Measurements from ENCODE around the gene OR10R2.
"Not testable (repeated sequence)": the region's sequence is repeated elsewhere in the genome, so short reads cannot be mapped to it uniquely, and the experiment has no call there.

Gene OR10R2, protein sequence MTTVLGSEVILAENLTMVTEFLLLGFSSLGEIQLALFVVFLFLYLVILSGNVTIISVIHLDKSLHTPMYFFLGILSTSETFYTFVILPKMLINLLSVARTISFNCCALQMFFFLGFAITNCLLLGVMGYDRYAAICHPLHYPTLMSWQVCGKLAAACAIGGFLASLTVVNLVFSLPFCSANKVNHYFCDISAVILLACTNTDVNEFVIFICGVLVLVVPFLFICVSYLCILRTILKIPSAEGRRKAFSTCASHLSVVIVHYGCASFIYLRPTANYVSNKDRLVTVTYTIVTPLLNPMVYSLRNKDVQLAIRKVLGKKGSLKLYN
- 0 reads per million in 2 experiments for total RNA-seq

DNA sequence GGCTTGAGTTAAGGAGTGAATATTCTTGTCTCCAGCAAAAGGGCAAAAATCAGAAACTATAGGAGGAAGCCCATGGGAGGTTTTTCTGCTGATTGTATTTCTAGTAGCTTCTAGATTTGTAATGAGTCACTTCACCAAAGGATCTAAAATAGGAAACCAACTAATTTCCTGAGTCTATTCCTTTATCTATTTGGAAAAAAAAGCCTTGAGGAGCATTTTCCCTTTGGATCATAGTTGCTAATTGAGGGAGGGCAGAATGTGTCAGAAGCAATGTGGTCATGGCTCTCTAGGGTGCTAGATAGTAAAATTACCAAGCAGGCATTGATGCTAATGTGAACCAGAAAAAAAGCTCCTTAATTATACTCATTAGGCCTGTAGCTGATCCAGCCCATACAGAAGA lies at the start of gene OR10R2:
Gene OR10R2, plus strand, starts transcription at position 301 of the 400 bp plus-strand sequence. CDS start 106 bp downstream, outside the sequence.
- DNase-seq (ENCODE audit: low read depth), result no peak

DNA sequence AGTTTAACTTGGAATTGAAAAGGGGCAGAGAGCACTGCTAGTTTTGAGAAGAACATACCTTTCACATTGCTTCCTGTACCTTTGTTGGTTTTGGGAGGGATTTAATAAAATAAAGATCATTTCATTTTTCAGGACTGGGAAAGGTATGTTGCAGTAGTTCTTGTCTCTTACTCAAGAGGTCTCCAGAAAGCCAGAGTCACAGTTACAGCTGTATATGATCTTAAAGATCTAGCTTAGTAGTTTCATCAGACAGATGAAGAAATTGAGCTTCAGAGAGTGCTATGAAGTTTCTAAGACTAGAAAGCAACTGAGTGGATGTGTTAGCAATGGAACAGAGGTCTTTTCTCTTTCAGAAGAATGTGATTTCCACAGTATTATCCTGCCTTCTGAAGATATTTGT lies 47.0 kb upstream of the OR10R2 start:
- no peak for DNase-seq (ENCODE audit: low read depth)

DNA sequence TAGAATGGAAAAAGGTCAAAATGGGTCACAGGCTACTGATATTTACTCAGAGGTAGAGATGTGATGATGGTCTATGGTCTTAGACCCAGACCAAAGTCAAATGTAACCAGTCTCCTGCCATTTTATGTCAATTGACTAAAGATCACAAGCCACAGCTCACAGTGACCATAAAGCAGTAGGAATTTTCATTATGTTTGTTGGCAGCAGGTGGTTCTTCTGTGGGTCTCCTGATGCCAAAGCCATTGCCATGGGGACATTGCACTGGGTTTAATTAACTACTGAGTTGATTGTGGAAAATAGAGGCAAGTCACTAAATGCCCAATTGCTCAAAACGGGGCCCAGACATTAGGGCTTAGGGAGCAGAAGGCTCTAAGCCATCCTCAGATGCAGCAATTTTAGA lies 45.9 kb upstream of the OR10R2 start, which contains the start of gene OR10K2:
Gene OR10K2, minus strand, starts transcription at position 101 of the 400 bp plus-strand sequence. CDS start 5,371 bp downstream, outside the sequence.
- DNase-seq (ENCODE audit: low read depth), result no peak

DNA sequence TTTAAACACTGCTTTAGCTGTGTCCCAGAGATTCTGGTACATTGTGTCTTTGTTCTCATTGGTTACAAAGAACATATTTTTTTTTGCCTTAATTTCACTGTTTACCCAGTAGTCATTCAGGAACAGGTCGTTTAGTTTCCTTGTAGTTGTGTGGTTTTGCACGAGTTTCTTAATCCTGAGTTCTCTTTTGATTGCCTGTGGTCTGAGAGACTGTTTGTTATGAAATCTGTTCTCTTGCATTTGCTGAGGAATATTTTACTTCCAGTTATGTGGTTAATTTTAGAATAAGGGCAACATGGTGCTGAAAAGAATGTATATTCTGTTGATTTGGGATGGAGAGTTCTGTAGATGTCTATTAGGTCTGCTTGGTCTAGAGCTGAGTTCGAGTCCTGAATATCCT lies 41.9 kb upstream of the OR10R2 start:
- DNase-seq (ENCODE audit: low read depth), result not testable (repeated sequence)

DNA sequence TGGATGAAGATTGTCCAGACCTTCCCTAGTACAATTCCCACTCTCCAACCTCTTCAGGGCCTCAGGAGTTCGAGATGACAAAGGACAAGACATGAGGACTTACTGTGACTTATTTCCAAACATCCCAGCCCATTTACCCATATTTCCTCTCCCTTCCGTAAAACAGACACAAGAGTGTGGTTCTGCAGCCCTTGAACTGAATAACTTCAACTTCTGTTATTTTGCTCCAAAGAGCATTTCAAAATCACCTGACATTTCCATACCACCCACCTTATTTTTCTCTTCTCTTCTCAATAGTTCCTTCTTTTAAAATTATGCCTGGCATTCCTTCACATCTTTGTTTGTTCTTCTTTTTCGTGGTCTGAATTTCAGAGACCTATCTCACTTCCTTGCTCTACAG lies 37.3 kb upstream of the OR10R2 start:
- no peak for DNase-seq (ENCODE audit: low read depth)

DNA sequence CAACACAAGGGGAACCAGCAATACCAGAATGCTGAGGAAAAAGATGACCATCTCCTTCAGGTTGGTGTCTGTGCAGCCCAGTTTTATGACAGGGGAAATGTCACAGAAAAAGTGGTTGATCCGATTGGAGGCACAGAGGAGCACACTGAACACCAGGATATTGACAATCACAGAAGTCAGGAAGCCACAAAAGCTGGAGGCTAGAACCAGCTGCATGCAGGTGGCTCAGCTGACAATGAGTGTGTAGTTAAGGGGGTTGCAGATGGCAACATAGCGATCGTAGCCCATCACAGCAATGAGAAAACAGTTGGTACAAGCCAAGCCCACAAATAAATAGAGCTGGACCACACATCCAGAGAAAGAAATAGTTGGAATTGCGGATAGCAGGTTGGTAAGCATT lies 26.6 kb upstream of the OR10R2 start:
- no peak for DNase-seq (ENCODE audit: low read depth)

DNA sequence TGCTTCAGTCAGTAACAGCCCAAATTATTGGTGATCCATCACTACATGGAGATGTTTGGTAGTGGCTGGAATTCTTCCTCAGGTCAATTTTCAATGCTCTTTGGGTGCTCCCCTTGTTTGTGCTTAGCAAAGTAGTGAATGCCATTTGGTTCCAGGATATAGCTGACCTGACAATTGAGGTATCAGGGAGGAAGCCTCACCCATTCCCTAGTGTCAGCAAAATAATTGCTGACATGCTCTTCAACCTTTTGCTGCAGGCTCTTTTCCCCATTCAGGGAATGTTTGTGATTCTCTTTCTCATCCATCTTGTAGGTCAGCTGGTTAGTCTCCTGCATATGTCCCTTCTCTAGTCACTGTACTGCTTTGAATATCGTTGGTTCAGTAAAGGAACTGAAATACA lies 17.5 kb upstream of the OR10R2 start:
- no peak for DNase-seq (ENCODE audit: low read depth)

DNA sequence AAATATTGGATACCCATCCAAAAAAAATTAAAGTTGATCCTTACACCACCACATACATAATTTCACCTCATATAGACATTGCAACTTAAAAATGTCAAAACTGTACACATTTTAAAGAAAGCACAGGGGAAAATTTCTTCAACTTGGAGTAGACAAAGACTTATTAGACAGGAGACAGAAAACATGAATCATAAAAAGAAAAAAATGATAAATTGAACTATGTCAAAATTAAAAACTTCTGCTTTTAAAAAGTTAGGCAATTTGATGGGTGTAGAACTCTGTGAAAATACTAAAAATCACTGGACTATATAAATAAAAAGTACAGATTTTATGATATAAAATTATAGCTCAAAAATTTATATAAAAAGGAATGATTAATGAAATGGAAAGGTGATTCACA lies 14.8 kb upstream of the OR10R2 start:
- DNase-seq (ENCODE audit: low read depth), result no peak

DNA sequence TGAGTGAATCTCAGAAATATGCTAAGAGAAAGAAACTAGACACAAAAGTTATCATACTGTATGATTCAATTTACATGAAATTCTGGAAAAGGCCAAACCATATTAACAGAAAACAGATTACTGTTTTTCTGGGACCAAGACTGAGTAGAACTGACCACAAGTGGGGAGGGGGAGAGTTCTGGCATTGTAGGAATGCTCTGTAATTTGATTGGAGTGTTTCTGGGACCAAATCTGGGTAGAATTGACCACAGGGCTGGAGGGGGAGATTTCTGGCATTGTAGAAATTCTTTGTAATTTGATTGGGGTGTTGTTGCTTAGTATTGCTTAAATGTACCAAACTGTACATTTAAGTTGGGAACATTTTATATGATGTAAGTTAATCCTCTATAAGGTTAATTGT lies 13.8 kb upstream of the OR10R2 start:
- no peak for DNase-seq (ENCODE audit: low read depth)

DNA sequence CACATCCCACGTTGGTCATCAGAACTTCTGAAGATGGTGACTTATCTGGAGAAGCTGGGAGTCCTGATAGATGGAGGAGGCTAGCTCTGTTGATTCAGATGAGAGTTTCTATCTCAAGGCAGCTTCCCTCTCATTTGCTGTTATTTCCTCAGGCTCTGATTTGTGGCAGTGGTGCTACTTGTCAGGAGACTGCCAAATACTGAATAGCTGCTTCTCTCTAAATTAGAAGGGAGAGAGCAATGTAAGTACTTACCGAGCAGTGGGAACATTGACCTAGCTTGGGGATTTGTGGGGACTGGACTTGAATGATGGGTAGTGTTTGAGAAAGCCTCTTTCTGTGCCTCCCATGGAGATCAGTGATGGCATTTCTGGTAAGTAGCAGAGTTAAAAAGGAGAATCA lies 10.5 kb upstream of the OR10R2 start, which contains the start of gene OR10K1:
Gene OR10K1, plus strand, starts transcription at position 301 of the 400 bp plus-strand sequence. CDS start 3,728 bp downstream, outside the sequence.
- no peak for DNase-seq (ENCODE audit: low read depth)

DNA sequence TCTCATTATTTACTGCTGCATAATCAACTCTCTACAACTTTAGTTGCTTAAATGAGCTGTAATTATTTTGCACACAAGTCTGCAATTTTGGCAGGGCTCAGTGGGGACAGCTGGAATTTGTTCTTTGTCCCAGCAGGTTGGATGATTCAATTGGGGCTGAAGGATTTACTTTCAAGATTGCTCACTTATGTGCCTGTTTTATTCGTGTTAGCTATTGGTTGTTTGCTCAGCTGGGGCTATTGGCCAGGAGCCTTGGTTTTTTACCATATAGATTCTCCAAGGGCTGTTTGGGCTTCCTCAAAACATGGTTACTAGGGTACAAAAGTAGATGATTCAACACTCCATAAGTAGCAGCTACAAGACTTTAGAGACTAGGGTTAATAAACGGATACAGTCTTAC lies 13.4 kb downstream of the OR10R2 start:
- no peak for DNase-seq (ENCODE audit: low read depth)

DNA sequence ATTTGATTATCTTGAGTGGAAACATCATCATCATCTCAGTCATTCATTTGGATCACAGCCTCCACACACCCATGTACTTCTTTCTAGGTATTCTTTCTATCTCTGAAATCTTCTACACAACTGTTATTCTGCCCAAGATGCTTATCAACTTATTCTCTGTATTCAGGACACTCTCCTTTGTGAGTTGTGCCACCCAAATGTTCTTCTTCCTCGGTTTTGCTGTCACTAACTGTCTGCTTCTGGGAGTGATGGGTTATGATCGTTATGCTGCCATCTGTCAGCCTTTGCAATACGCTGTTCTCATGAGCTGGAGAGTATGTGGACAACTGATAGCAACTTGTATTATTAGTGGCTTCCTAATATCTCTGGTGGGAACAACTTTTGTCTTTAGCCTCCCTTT lies 19.3 kb downstream of the OR10R2 start:
- DNase-seq (ENCODE audit: low read depth), result no peak

DNA sequence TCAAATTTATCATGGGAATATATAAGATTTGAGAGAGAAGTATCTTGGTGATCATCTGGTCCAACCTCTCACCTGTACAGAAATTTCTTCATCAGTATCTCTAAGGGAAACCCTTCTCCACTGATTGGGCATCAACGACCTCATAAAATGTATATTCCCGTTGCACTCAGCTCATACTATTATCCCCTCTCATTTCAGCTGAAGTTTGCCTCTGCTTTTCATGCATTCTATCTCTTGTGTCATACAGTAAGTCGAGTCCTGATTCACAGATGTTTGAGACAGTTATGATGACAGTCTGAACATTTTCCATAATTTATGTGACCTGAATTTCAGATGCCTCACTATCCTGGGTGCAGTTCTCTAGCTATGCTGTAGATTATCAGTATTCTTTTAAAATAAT lies 21.0 kb downstream of the OR10R2 start:
- no peak for DNase-seq (ENCODE audit: low read depth)

DNA sequence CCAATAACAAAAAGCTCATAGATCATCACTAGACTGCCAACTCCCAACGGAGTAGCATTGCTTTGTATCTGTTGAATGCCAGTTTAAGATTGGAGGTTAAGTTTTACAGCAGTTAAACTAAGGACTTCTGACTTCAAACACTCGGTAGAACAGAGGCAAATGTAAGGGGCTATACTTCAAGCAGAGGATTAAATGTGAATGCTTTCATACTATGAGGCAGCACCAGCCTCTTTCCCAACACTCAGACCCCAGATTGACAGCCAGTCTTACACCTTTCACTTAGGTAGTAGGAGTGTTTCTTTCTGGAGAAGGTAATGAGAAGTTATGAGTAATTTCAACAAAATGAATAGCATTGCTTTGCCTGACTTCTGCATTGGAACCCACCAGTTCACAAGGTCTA lies 22.8 kb downstream of the OR10R2 start:
- no peak for DNase-seq (ENCODE audit: low read depth)

DNA sequence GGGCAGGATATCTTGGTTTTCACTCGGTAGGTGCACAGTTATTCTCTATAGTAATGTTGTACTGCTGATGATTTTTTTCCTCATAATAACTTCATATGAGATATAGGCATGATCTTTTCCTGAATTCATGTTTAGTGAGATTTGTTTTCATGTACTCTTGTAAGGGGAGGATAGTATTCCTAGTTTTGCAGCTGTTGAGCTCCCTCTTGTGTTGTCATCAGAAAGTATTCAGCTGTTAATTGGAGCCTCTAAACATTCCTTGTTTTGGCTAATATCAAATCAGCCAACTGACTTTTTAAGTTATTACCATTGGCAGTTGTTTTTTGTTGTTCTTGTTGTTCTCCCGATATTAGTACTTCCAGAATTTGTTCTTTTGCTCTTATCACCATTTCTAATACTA lies 24.4 kb downstream of the OR10R2 start:
- DNase-seq (ENCODE audit: low read depth), result no peak

DNA sequence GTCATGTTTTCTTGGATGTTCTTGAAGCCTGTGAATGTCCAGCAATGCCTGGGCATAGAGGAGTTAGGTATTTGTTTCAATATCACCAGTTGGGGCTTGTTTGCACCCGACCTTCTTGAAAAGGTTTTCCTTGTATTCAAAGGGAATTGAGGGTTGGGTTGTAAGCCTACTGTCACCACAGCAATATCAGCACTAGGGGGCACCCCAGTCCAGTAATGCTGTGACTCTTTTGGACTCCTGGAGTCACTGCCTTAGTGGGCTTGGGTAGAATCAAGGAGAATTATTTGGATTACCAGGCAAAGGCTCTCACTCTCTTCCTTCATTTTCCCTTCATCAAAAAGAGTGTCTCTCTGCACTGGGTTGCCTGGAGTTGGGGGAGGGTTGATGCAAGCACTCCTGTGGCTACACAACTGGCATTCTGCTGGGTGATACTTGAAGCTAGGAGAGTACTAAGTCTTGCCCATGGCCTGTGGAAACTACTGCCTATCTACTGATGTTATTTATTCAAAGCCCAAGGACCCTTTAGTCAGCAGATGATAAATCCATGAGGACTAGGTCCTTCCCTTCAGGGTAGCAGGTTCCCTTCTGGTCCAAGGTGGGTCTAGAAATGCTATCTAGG lies 34.5 kb downstream of the OR10R2 start:
- peak; percentile 19 for DNase-seq (ENCODE audit: low read depth)

DNA sequence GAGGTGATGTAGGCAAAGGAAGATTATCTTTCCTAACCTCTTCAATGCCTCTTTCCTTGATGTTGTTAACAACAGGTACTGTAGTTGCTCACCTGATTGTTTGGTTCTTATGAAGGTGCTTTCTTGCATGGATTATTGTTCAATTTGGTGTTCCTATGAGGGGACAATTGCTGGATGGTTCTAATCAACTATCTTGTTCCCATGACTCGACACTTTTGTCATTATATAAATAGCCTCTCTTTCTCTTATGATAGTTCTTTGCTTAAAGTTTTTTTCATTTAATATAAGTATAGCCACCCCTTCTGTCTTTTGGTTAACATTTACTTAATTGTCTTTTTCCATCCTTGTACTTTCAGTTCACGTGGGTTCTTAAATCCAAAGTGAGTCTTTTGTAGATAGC lies 35.5 kb downstream of the OR10R2 start:
- DNase-seq (ENCODE audit: low read depth), result no peak

DNA sequence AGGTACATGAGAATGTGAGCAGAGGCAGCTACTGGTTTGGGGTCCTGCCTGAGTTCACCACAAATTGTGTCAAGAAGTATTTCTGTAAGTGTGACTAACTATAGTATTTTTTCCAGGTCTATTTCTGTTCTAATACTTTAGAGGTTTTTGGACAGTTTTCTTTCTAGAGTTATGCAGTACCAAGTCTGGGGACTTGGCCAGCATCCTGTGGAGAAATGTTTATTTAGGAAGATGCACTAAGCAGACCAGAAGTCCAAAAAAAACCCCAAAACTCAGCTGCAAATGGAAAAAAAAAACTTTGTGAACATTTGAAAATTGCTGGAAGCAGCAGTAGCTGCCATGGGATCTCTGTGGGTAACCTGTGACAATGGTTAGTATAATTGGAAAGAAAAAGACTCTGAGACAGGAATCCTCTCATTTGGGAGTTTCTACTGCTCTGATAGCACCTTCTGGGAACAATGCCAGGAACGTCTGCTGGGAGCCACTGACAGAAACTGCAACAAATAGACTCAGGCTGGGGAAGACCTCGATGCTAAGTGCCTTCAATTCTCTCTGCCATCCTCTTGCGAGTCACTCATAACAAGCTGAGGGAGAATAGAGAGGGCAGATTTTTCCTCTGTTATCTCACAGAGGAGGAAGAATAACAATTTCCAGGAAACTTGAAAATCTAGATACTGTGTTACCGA lies 37.6 kb downstream of the OR10R2 start:
- no peak for DNase-seq (ENCODE audit: low read depth)

DNA sequence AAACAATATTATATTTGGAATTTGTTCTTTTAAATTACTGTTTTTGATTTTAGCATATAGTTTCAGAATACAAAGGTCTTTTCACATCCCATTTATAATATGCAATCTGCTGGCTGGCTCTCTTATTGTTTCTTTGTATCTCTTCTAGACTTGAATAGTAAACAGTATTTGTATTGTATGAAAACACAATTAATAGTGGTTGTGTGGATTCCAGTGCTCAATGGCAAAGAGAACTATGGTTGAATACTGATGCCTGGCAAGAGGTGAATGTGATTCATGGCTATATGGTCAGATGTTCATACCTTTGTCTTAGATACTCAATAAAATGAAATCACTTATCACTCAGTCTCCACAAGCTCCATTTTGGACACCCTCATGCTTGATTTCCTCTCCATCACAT lies 44.9 kb downstream of the OR10R2 start:
- no peak for DNase-seq (ENCODE audit: low read depth)

DNA sequence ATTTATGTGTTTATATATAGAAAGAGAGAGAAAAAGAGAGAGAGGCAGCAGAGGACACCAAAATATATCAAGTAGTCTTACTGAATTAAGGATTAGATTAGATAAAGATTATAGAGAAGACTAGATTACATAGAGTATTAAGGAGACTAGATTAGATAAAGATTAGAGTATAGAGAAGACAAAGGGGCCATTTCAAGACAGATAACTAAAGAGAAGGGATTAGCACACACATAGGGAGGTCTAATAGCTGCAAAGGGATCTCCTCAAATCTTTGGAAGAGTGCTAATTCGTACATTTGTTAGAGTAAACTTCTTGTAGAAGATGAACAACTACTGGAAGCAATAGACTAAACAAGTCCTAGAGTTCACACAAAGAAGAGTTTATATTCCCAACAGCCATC lies 48.0 kb downstream of the OR10R2 start:
- no peak for DNase-seq (ENCODE audit: low read depth)

DNA sequence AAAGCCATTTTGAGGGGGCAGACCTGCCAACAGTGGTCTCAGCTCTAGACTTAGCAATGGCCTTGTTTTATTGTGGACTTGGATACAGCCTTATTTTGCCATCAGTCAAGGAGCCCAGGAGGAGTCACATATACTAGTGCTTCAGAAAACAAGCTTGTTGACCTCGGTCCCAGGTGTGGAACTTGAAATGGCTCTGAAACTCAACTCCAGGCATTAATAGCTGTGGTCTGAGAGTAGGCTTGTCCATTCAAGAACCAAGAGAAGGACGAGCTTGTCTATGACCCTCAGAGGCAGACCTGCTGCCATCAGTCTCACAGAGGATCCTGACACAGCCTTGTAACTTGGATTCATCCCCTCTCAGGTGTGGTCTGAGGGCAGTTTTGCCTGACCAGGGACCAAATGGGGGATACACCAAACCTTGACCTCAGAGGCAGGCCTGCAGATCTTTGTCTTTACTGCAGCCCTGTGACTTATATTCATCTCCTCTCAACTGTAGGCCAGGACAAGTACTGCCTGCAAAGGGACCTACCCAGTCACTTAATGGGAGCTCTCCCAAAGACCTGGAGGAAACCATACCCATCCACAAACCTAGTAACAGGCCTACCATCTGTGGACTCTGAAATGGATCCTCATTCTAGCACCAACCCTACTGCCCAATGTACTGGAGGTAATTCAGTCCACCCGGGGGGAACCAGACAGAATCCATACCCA lies 49.1 kb downstream of the OR10R2 start:
- no peak for DNase-seq (ENCODE audit: low read depth)

DNA sequence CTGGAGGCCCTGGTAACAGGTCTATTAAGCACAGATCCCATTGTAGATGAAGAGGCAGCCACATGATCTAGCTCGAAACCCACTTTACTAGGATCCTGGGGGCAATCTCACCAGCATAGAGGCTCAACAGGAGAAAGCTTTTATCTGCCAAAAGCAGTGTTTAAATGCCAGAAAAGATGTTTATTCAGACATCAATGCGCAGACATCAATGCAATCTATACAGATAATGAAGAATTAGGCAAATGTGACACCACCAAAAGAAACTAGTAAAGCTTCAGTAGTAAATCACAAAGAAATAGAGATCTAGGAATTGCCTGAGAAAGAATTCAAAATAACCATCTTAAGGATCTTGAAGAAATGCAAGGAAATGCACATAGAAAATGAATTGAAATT lies 49.6 kb downstream of the OR10R2 start:
- DNase-seq (ENCODE audit: low read depth), result no peak
